ENCODE measurements around the gene FMR1NB. TPM values are rescaled to one million over a fixed set of nuclear protein-coding genes. Genes with fewer than 3 reads are reported as not detected.

Gene FMR1NB
- total and polyA plus RNA-seq, 2 of the 8 experiments (the other 6 are each of a cell fraction or from before 2014, with no cell fraction given), result not detected

GRCh38 chrX:148051973-148052372 lies 70.8 kb downstream of the FMR1NB start:
- no peaks in the 10 kb centered on the region for H3K27me3 ChIP-seq (replicated peaks in 1 of 4; ENCODE audit: control insufficient read depth in 3 of 4, extremely low read depth in 1 of 4, insufficient read depth in 3 of 4, low read length in 3 of 4)
- no peak overlapping the region for H2BK120ac ChIP-seq (replicated peaks; ENCODE audit: low read depth, low read length)
- no peak overlapping the region for H3K4ac ChIP-seq (replicated peaks; ENCODE audit: insufficient read length, low read depth, low read length)
- H2BK5ac ChIP-seq (ENCODE audit: low read depth, low read length), result no peak overlapping the region
- TF ChIP-seq CHD2 (IDR thresholded peaks at IDR 0.05; ENCODE audit: low read length), result no peak
- no peak for TF ChIP-seq POLR2AphosphoS5 (IDR thresholded peaks at IDR 0.05; ENCODE audit: low read depth, low read length)
- no peak for TF ChIP-seq RBBP5 (IDR thresholded peaks at IDR 0.05; ENCODE audit: borderline replicate concordance, low read depth, low read length)
- H3K36me3 ChIP-seq (ENCODE audit: control insufficient read depth in 2 of 4, insufficient read depth in 4 of 4, low read length in 3 of 4), result no peaks in the 10 kb centered on the region
- H2AK5ac ChIP-seq (ENCODE audit: low read depth, low read length), result no peak overlapping the region
- no peak overlapping the region for H3K27ac ChIP-seq (ENCODE audit: low read depth, low read length)
- WGBS, 2 experiments (ENCODE audit: extremely low coverage in 1 of 2, insufficient coverage in 1 of 2, insufficient read length in 1 of 2, insufficient replicate concordance in 2 of 2, low coverage in 1 of 2, low lambda C conversion rate in 2 of 2, missing lambda C conversion rate in 1 of 2), result 97% methylated on average over 14 of the region's 35 CpGs; no CpG with 5 or more reads in 1 of the 2 experiments
- H3K56ac ChIP-seq (replicated peaks; ENCODE audit: insufficient read length, low read depth, low read length), result no peak overlapping the region
- H4K5ac ChIP-seq (ENCODE audit: insufficient read length, low read depth, low read length), result no peak overlapping the region
- H2BK12ac ChIP-seq (ENCODE audit: low read depth, low read length), result no peak overlapping the region
- POLR2A ChIA-PET (ENCODE audit: partially characterized antibody), result no interaction called here
- H4K20me1 ChIP-seq (replicated peaks in 1 of 2; ENCODE audit: control insufficient read depth in 1 of 2, insufficient read depth in 2 of 2, low read length in 2 of 2), result no peaks in the 10 kb centered on the region
- no peaks in the 10 kb centered on the region for H3K23me2 ChIP-seq (ENCODE audit: low read depth, low read length)
- no peak overlapping the region for H2BK15ac ChIP-seq (ENCODE audit: low read length)
- H3K4me1 ChIP-seq (replicated peaks in 1 of 4; ENCODE audit: control insufficient read depth in 3 of 4, insufficient read depth in 4 of 4, low read length in 3 of 4), result no peaks in the 10 kb centered on the region
- H3K79me1 ChIP-seq (ENCODE audit: low read depth, low read length), result no peaks in the 10 kb centered on the region
- H3K79me2 ChIP-seq (ENCODE audit: control insufficient read depth in 1 of 2, insufficient read depth in 2 of 2, low read length in 2 of 2), result no peaks in the 10 kb centered on the region
- H3K14ac ChIP-seq (ENCODE audit: insufficient read length), result no peak overlapping the region
- H4K8ac ChIP-seq (ENCODE audit: extremely low read depth, insufficient read depth, low read length), result no peak overlapping the region
- no peak overlapping the region for H3K18ac ChIP-seq (ENCODE audit: extremely low read depth, low read length)
- no peaks in the 10 kb centered on the region for H3K9me3 ChIP-seq (ENCODE audit: insufficient read depth in 2 of 2, low read depth in 1 of 2, low read length in 1 of 2)
- H3K4me2 ChIP-seq (ENCODE audit: insufficient read depth in 1 of 2, low read depth in 2 of 2, low read length in 2 of 2), result no peak overlapping the region
- H2BK20ac ChIP-seq (ENCODE audit: low read length), result no peak overlapping the region
- H3K9ac ChIP-seq (replicated peaks in 1 of 4; ENCODE audit: extremely low read depth in 1 of 4, low read depth in 3 of 4, low read length in 3 of 4), result no peak overlapping the region
- DNase-seq (ENCODE audit: low read depth in 1 of 2, low spot score in 2 of 2) (no peak), FAIRE-seq (no peak)
- no peak overlapping the region for H3K23ac ChIP-seq (ENCODE audit: insufficient read length)
- no peak overlapping the region for H3K4me3 ChIP-seq (ENCODE audit: extremely low read depth in 1 of 4, insufficient read depth in 2 of 4, low read depth in 3 of 4, low read length in 4 of 4)
- CTCF ChIA-PET (ENCODE audit: partially characterized antibody), result no interaction called here
- H2AFZ ChIP-seq (ENCODE audit: low read length), result no peak overlapping the region
- H4K91ac ChIP-seq (replicated peaks; ENCODE audit: insufficient read length, low read length), result no peak overlapping the region
